Activated T-cell treated with anti-CD3 and anti-CD28 coated beads for 1 hour (primary cell): ENCODE results near the gene SMCHD1.
"Not testable (repeated sequence)": the region's sequence is repeated elsewhere in the genome, so short reads cannot be mapped to it uniquely, and the experiment has no call there.

Source experiments
- DNase-seq: peaks from one replicate; pipeline ENCODE4 v3.0.0-alpha.2; 2020; ENCODE audit warnings: low read depth

SMCHD1 gene

GRCh38 chr18:2716394-2717326 lies 61.1 kb downstream of the SMCHD1 start:
- no peak for DNase-seq

- no peak for DNase-seq
These were observed 61.9 kb downstream of the SMCHD1 start for GRCh38 chr18:2717407-2717806.

GRCh38 chr18:2719040-2719439 lies 63.5 kb downstream of the SMCHD1 start:
- DNase-seq: no peak

GRCh38 chr18:2723207-2723606 lies 67.7 kb downstream of the SMCHD1 start:
- no peak for DNase-seq

GRCh38 chr18:2729757-2730156 lies 74.2 kb downstream of the SMCHD1 start:
- no peak for DNase-seq

- DNase-seq: no peak
These were observed 81.3 kb downstream of the SMCHD1 start for GRCh38 chr18:2736823-2737222.

- DNase-seq: not testable (repeated sequence)
These were observed 84.6 kb downstream of the SMCHD1 start for GRCh38 chr18:2740082-2740481.

- DNase-seq: no peak
These were observed 90.7 kb downstream of the SMCHD1 start for GRCh38 chr18:2746274-2746673.

GRCh38 chr18:2758309-2758708 lies 102.8 kb downstream of the SMCHD1 start:
- no peak for DNase-seq

- no peak for DNase-seq
These were observed 119.1 kb downstream of the SMCHD1 start for GRCh38 chr18:2774669-2775068.

GRCh38 chr18:2776601-2777000 lies 121.1 kb downstream of the SMCHD1 start:
- no peak for DNase-seq

GRCh38 chr18:2777241-2777640 lies 121.7 kb downstream of the SMCHD1 start:
- no peak for DNase-seq

GRCh38 chr18:2780750-2781149 lies 125.2 kb downstream of the SMCHD1 start:
- no peak for DNase-seq

GRCh38 chr18:2787225-2787624 lies 131.7 kb downstream of the SMCHD1 start:
- DNase-seq: no peak

GRCh38 chr18:2792395-2792794 lies 136.9 kb downstream of the SMCHD1 start:
- no peak for DNase-seq

GRCh38 chr18:2794159-2794558 lies 138.6 kb downstream of the SMCHD1 start:
- DNase-seq: no peak

- DNase-seq: no peak
These were observed 142.4 kb downstream of the SMCHD1 start for GRCh38 chr18:2797951-2798350.

- DNase-seq: no peak
These were observed 143.8 kb downstream of the SMCHD1 start for GRCh38 chr18:2799369-2799768.

- DNase-seq: no peak
These were observed 150.7 kb downstream of the SMCHD1 start for GRCh38 chr18:2805970-2806943.

- DNase-seq: not testable (repeated sequence)
These were observed 153.1 kb downstream of the SMCHD1 start for GRCh38 chr18:2808640-2809039.

- DNase-seq: not testable (repeated sequence)
These were observed 154.2 kb downstream of the SMCHD1 start for GRCh38 chr18:2809666-2810183.

- DNase-seq: no peak
These were observed 155.9 kb downstream of the SMCHD1 start for GRCh38 chr18:2811416-2811815.
